ENCODE data around the gene PXDN. TPM values are rescaled to one million over a fixed set of nuclear protein-coding genes. Genes with fewer than 3 reads are reported as not detected.

Gene PXDN
- total and polyA plus RNA-seq, 10 of the 15 experiments (the other 5 are each of a cell fraction or from before 2014, with no cell fraction given): 0.12 to 0.69 (median 0.23) TPM; not detected in 5

- FAIRE-seq (no peak), DNase-seq (ENCODE audit: low read depth, low spot score) (no peak), ATAC-seq (no peak)
- Histone ChIP-seq H4K20me1 (ENCODE audit: control insufficient read depth, insufficient read depth) (no peaks in the 10 kb centered on the region), H3K27me3 (replicated peaks in 1 of 2; ENCODE audit: control insufficient read depth in 2 of 2, insufficient read depth in 2 of 2, low read length in 1 of 2) (no peaks in the 10 kb centered on the region), H2AFZ (ENCODE audit: control insufficient read depth, low read depth, low read length) (no peak overlapping the region), H3K27ac (ENCODE audit: control insufficient read depth, insufficient read depth) (no peak overlapping the region), H3K4me2 (ENCODE audit: control insufficient read depth, insufficient read depth) (no peak overlapping the region), H3K9me3 (replicated peaks; ENCODE audit: control insufficient read depth, insufficient read depth, low read length) (no peaks in the 10 kb centered on the region; the same call in 2 of the 3 replicates), H3K9ac (ENCODE audit: control insufficient read depth, insufficient read depth, low read length) (no peak overlapping the region), H3K4me3 (no peak overlapping the region), H3K36me3 (ENCODE audit: control insufficient read depth in 2 of 2, insufficient read depth in 2 of 2, low read length in 1 of 2) (no peaks in the 10 kb centered on the region), H3K79me2 (ENCODE audit: control insufficient read depth, insufficient read depth, low read length) (no peaks in the 10 kb centered on the region), H3K4me1 (ENCODE audit: control insufficient read depth, insufficient read depth, low read length) (no peaks in the 10 kb centered on the region)
- intact Hi-C loops (cut with micrococcal nuclease; ENCODE audit: unreplicated experiment) (no loop called here), in situ Hi-C loops (cut with MboI) (no loop called here)
- SMC1A ChIA-PET (ENCODE audit: uncharacterized antibody, unreplicated experiment): no interaction called here
- POLR2A ChIA-PET: no interaction called here
- RAD21 ChIA-PET (ENCODE audit: unreplicated experiment): no interaction called here
- 65% methylated on average over 9 of the region's 9 CpGs for WGBS (ENCODE audit: insufficient coverage, insufficient replicate concordance, low lambda C conversion rate, missing lambda C conversion rate)
- no TSS peak for BruUV-seq (replicated peaks)
- CTCF ChIA-PET: no interaction called here
- TF ChIP-seq HDGF (IDR thresholded peaks at IDR 0.05): no peak
- no peak for TF ChIP-seq MEF2B (IDR thresholded peaks at IDR 0.05; ENCODE audit: partially characterized antibody, poor library complexity, severe bottlenecking)
- TF ChIP-seq NRF1 (conservative IDR thresholded peaks at IDR 0.05; ENCODE audit: low read depth, low read length): no peak
- TF ChIP-seq KLF5 (IDR thresholded peaks at IDR 0.05; ENCODE audit: partially characterized antibody): no peak
- TF ChIP-seq PAX8 (IDR thresholded peaks at IDR 0.05): no peak
- TF ChIP-seq MTA3 (IDR thresholded peaks at IDR 0.05; ENCODE audit: borderline replicate concordance, low read length): no peak
- TF ChIP-seq HCFC1 (IDR thresholded peaks at IDR 0.05; ENCODE audit: low read length): no peak
Observed at GRCh38 chr2:1717113-1717512, 27.2 kb downstream of the PXDN start.

DNA sequence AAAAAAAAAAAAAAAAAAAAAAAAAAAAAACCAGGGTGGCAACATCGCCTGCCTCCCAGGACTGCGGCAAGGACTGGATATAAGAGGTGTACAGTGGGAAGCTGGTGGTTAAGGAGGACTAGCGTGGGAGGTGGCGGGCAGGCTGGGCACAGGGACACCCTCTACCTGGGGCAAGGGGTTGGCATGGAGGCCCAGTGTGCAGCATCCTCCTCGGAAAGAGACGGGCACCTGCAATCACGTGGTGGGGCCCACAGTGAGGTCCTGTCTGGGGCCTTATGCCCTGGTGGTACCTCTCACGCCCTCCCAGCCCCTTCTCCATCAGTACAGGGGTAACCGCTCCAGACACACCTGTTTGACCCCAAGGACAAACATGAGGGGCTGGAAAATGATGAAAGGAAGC lies 27.9 kb downstream of the PXDN start:
- no peak for DNase-seq (ENCODE audit: low read depth, low spot score)
- ChIA-PET RAD21 (ENCODE audit: unreplicated experiment) (no interaction called here), POLR2A (no interaction called here), CTCF (no interaction called here), SMC1A (ENCODE audit: uncharacterized antibody, unreplicated experiment) (no interaction called here)
- ATAC-seq: no peak
- H3K27me3 ChIP-seq (replicated peaks in 1 of 2; ENCODE audit: control insufficient read depth in 2 of 2, insufficient read depth in 2 of 2, low read length in 1 of 2): no peaks in the 10 kb centered on the region
- H4K20me1 ChIP-seq (ENCODE audit: control insufficient read depth, insufficient read depth): no peaks in the 10 kb centered on the region
- no peaks in the 10 kb centered on the region for H3K79me2 ChIP-seq (ENCODE audit: control insufficient read depth, insufficient read depth, low read length)
- no peak for FAIRE-seq
- H3K9ac ChIP-seq (ENCODE audit: control insufficient read depth, insufficient read depth, low read length): no peak overlapping the region
- BruUV-seq (replicated peaks): no TSS peak
- H3K27ac ChIP-seq (ENCODE audit: control insufficient read depth, insufficient read depth): no peak overlapping the region
- no peak overlapping the region for H3K4me3 ChIP-seq
- no peaks in the 10 kb centered on the region for H3K36me3 ChIP-seq (ENCODE audit: control insufficient read depth in 2 of 2, insufficient read depth in 2 of 2, low read length in 1 of 2)
- no peaks in the 10 kb centered on the region; the same call in 2 of the 3 replicates for H3K9me3 ChIP-seq (replicated peaks; ENCODE audit: control insufficient read depth, insufficient read depth, low read length)
- no peak overlapping the region for H3K4me2 ChIP-seq (ENCODE audit: control insufficient read depth, insufficient read depth)
- in situ Hi-C loops (cut with MboI) (no loop called here), intact Hi-C loops (cut with micrococcal nuclease; ENCODE audit: unreplicated experiment) (no loop called here)
- WGBS (ENCODE audit: insufficient coverage, insufficient replicate concordance, low lambda C conversion rate, missing lambda C conversion rate): 48% methylated on average over 8 of the region's 9 CpGs
- no peaks in the 10 kb centered on the region for H3K4me1 ChIP-seq (ENCODE audit: control insufficient read depth, insufficient read depth, low read length)
- no peak overlapping the region for H2AFZ ChIP-seq (ENCODE audit: control insufficient read depth, low read depth, low read length)
- TF ChIP-seq PAX8 (IDR thresholded peaks at IDR 0.05): no peak
- no peak for TF ChIP-seq WRNIP1 (IDR thresholded peaks at IDR 0.05; ENCODE audit: borderline replicate concordance, low read depth, low read length)
- no peak for TF ChIP-seq SMC3 (IDR thresholded peaks at IDR 0.05; ENCODE audit: borderline replicate concordance, low read length)
- TF ChIP-seq NFIC (IDR thresholded peaks at IDR 0.05; ENCODE audit: low read depth, low read length): no peak
- no peak for TF ChIP-seq HDGF (IDR thresholded peaks at IDR 0.05)
- no peak for TF ChIP-seq TCF3 (IDR thresholded peaks at IDR 0.05; ENCODE audit: borderline replicate concordance, insufficient read depth, low read depth, low read length)
- TF ChIP-seq BHLHE40 (IDR thresholded peaks at IDR 0.05; ENCODE audit: borderline replicate concordance in 1 of 2, low read depth in 2 of 2, low read length in 1 of 2): no peak
- TF ChIP-seq EZH2 (IDR thresholded peaks at IDR 0.05; ENCODE audit: borderline replicate concordance, control insufficient read depth, low read depth, low read length): no peak
- TF ChIP-seq, protein P1, sequence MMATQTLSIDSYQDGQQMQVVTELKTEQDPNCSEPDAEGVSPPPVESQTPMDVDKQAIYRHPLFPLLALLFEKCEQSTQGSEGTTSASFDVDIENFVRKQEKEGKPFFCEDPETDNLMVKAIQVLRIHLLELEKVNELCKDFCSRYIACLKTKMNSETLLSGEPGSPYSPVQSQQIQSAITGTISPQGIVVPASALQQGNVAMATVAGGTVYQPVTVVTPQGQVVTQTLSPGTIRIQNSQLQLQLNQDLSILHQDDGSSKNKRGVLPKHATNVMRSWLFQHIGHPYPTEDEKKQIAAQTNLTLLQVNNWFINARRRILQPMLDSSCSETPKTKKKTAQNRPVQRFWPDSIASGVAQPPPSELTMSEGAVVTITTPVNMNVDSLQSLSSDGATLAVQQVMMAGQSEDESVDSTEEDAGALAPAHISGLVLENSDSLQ (IDR thresholded peaks at IDR 0.05): no peak
- no peak for TF ChIP-seq FOXK2 (IDR thresholded peaks at IDR 0.05)
- no peak for TF ChIP-seq CREM (IDR thresholded peaks at IDR 0.05; ENCODE audit: low read depth)
- no peak for TF ChIP-seq NR2F1 (conservative IDR thresholded peaks at IDR 0.05)
- TF ChIP-seq NR2C1 (IDR thresholded peaks at IDR 0.05): no peak
- no peak for TF ChIP-seq NBN (IDR thresholded peaks at IDR 0.05)
- TF ChIP-seq ZNF622 (IDR thresholded peaks at IDR 0.05): no peak

Measured in GM12878 (cell line).